HCT116 (cell line): ENCODE measurements around the gene DPH6.

ENCODE experiments used
- EZH2phosphoT487 ChIP-seq: fragments of 200-600 bp; IDR thresholded peaks from 2 replicates; pipeline ENCODE4 v1.6.1; 2018; ENCODE audit warnings: antibody characterized with exemption, borderline replicate concordance
- MAX ChIP-seq: IDR thresholded peaks from 2 replicates; pipeline ENCODE4 v1.6.1; 2012
- POLR2A ChIP-seq: IDR thresholded peaks from 2 replicates; pipeline ENCODE4 v1.7.0; 2011; ENCODE audit warnings: borderline replicate concordance; ENCODE audit not compliant: insufficient read depth, insufficient read length; ENCODE audit errors: extremely low read depth
- REST ChIP-seq: IDR thresholded peaks from 2 replicates; pipeline ENCODE4 v1.6.1; 2012; ENCODE audit warnings: low read depth
- YY1 ChIP-seq: IDR thresholded peaks from 2 replicates; pipeline ENCODE4 v1.6.1; 2011; ENCODE audit warnings: low read length, low read depth, moderate library complexity, mild to moderate bottlenecking; ENCODE audit not compliant: insufficient replicate concordance; ENCODE audit errors: extremely low read depth
- ZNF274 ChIP-seq: fragments of 200-500 bp; sonication (Bioruptor generic); IDR thresholded peaks from 2 replicates; pipeline ENCODE4 v1.6.1; 2014; ENCODE audit warnings: mild to moderate bottlenecking, low read depth, low read length, inconsistent platforms
- TF ChIP-seq, protein P1 (sequence below), 3 experiments: fragments of 200-600 bp in 1 of 3; sonication (generic) in 1 of 3; IDR thresholded peaks in 2 of 3; conservative IDR thresholded peaks in 1 of 3; 2 replicates each; pipeline ENCODE4 v1.5.1; 2012 to 2017; ENCODE audit warnings: low read depth in 2 of 3, low read length in 2 of 3, antibody characterized with exemption in 1 of 3, borderline replicate concordance in 1 of 3, control low read depth in 1 of 3, mild to moderate bottlenecking in 1 of 3, mixed read lengths in 1 of 3, mixed run types in 1 of 3, moderate library complexity in 1 of 3; ENCODE audit not compliant: insufficient read depth in 1 of 3

- TF ChIP-seq MAX (no peak), ZNF274 (no peak), REST (no peak), POLR2A (no peak), YY1 (no peak), EZH2phosphoT487 (no peak)
- TF ChIP-seq, protein P1, sequence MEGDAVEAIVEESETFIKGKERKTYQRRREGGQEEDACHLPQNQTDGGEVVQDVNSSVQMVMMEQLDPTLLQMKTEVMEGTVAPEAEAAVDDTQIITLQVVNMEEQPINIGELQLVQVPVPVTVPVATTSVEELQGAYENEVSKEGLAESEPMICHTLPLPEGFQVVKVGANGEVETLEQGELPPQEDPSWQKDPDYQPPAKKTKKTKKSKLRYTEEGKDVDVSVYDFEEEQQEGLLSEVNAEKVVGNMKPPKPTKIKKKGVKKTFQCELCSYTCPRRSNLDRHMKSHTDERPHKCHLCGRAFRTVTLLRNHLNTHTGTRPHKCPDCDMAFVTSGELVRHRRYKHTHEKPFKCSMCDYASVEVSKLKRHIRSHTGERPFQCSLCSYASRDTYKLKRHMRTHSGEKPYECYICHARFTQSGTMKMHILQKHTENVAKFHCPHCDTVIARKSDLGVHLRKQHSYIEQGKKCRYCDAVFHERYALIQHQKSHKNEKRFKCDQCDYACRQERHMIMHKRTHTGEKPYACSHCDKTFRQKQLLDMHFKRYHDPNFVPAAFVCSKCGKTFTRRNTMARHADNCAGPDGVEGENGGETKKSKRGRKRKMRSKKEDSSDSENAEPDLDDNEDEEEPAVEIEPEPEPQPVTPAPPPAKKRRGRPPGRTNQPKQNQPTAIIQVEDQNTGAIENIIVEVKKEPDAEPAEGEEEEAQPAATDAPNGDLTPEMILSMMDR (IDR thresholded peaks at IDR 0.05 in 2 of 3, conservative IDR thresholded peaks at IDR 0.05 in 1 of 3; ENCODE audit: borderline replicate concordance in 1 of 3, insufficient read depth in 1 of 3, low read depth in 2 of 3, low read length in 2 of 3) = no peak
These were observed 114.7 kb downstream of the DPH6 start for GRCh38 chr15:35431281-35431680.
